ENCODE data around the gene SFT2D1.

Gene SFT2D1

DNA sequence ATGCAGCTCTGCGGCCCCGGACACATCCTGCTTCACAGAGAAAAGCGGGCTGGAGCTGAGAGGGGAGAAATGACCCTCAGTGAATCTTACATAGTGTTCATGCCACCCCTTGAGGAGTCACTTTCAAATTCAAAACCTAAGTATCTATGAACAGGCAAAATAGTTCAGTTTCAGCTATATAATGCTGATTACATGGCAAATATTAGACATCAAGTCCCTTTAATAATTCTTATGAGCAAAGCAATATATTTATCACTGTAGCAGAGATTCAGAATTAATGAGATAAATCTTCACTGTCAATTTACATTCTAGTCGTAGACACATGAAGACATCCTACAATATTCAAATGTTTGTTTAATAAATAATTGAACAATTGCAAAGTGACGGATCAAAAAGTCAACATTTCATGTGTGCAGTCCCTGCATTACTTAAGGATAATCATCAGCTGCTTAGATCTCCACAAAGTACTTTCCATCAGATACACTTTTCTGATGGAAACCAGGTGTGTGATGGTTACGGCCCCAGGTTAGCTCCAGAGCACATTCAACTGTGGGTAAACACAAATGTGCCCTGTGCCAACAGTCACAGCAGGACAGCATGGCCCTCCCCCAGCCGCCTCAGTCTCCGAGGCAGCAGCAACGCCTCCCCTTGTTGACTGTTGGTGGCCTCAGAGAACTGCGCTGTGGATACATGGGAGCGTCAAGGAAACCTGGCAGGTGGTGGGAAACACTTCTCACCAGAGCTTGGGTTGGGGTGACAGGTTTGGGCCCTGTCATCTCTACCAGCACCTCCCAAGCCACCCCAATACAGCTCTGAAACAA is 33.4 kb downstream of the SFT2D1 start:
- Histone ChIP-seq H3K27me3 (ENCODE audit: insufficient read depth, low read length, poor library complexity, severe bottlenecking) (no peaks in the 10 kb centered on the region), H3K36me3 (ENCODE audit: insufficient read depth, low read length) (no peaks in the 10 kb centered on the region), H3K4me1 (ENCODE audit: insufficient read depth, low read length, poor library complexity, severe bottlenecking) (no peaks in the 10 kb centered on the region), H3K4me2 (ENCODE audit: low read depth, low read length, poor library complexity, severe bottlenecking) (no peak overlapping the region), H3K79me2 (ENCODE audit: insufficient read depth, low read length) (no peaks in the 10 kb centered on the region), H3K9ac (ENCODE audit: low read depth, low read length, poor library complexity, severe bottlenecking) (no peak overlapping the region), H3F3A (ENCODE audit: low read depth) (no peaks in the 10 kb centered on the region), H3K9me3 (ENCODE audit: insufficient read depth, low read depth, low read length) (no peaks in the 10 kb centered on the region), H3K4me3 (ENCODE audit: low read length, poor library complexity, severe bottlenecking) (no peak overlapping the region), H2AFZ (ENCODE audit: low read length) (no peak overlapping the region), H3K9me2 (replicated peaks; ENCODE audit: low read depth, low read length) (no peaks in the 10 kb centered on the region), H4K20me1 (ENCODE audit: insufficient read depth, low read length, poor library complexity, severe bottlenecking) (no peaks in the 10 kb centered on the region)
- TF ChIP-seq, protein P1, sequence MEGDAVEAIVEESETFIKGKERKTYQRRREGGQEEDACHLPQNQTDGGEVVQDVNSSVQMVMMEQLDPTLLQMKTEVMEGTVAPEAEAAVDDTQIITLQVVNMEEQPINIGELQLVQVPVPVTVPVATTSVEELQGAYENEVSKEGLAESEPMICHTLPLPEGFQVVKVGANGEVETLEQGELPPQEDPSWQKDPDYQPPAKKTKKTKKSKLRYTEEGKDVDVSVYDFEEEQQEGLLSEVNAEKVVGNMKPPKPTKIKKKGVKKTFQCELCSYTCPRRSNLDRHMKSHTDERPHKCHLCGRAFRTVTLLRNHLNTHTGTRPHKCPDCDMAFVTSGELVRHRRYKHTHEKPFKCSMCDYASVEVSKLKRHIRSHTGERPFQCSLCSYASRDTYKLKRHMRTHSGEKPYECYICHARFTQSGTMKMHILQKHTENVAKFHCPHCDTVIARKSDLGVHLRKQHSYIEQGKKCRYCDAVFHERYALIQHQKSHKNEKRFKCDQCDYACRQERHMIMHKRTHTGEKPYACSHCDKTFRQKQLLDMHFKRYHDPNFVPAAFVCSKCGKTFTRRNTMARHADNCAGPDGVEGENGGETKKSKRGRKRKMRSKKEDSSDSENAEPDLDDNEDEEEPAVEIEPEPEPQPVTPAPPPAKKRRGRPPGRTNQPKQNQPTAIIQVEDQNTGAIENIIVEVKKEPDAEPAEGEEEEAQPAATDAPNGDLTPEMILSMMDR (conservative IDR thresholded peaks at IDR 0.05; ENCODE audit: low read length), result no peak
- no peak for TF ChIP-seq EZH2phosphoT487 (IDR thresholded peaks at IDR 0.05; ENCODE audit: borderline replicate concordance)

DNA sequence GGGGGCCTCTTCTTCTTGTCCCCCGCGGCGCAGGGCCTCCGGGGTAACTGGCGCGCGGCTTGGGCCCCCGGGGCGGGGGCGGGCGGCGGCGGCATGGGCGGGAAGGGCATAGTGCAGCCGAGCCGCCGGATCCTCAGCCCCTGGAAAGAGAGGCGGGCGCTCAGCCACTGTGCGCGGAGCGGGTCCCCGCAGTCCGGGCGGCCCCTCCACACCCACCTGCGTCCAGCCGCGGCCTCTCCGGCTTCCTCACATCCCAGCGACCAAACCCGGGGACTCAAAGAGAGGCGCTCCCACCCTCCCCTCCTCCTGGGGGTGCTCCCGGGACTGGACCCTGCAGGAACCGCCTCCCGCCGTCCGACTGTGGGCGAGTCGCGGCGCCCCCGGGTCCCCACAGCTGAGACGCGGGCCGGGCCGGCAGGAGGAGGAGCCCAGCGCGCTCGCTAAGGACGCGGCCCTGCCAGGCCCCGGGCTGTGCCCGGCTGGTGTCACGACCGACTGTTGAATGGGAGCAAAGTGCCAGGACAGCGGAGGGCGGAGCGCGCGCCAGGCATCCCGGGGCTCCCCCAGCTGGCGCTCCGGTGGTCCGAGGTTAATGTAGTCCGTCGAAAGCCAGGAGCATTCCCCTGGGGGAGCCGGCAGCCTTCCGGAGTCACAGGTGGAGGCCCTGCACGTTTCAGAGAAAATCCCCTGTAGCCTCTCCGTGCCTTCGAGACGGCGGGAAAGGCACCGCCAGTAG is 34.1 kb downstream of the SFT2D1 start, which contains the start of gene PRR18:
TSS of gene PRR18 (minus strand) at position 360 of the 736 bp plus-strand sequence. CDS start at position 110, 250 bp downstream.
- no peak within 1 kb of the TSS for H3K4me2 ChIP-seq (ENCODE audit: low read depth, low read length, poor library complexity, severe bottlenecking)
- H3K79me2 ChIP-seq (ENCODE audit: insufficient read depth, low read length), result no peaks in the 10 kb centered on the region
- no peaks in the 10 kb centered on the region for H4K20me1 ChIP-seq (ENCODE audit: insufficient read depth, low read length, poor library complexity, severe bottlenecking)
- no peak within 1 kb of the TSS for H3K4me3 ChIP-seq (ENCODE audit: low read length, poor library complexity, severe bottlenecking)
- H3K9ac ChIP-seq (ENCODE audit: low read depth, low read length, poor library complexity, severe bottlenecking), result no peak within 1 kb of the TSS
- H3K36me3 ChIP-seq (ENCODE audit: insufficient read depth, low read length), result no peaks in the 10 kb centered on the region
- H3K27me3 ChIP-seq (ENCODE audit: insufficient read depth, low read length, poor library complexity, severe bottlenecking), result no peaks in the 10 kb centered on the region
- H3K9me3 ChIP-seq (ENCODE audit: insufficient read depth, low read depth, low read length), result no peaks in the 10 kb centered on the region
- H3K4me1 ChIP-seq (ENCODE audit: insufficient read depth, low read length, poor library complexity, severe bottlenecking), result no peaks in the 10 kb centered on the region
- no peak within 1 kb of the TSS for H2AFZ ChIP-seq (ENCODE audit: low read length)
- H3K9me2 ChIP-seq (replicated peaks; ENCODE audit: low read depth, low read length), result no peaks in the 10 kb centered on the region
- H3F3A ChIP-seq (ENCODE audit: low read depth), result no peaks in the 10 kb centered on the region
- TF ChIP-seq, protein P1 (conservative IDR thresholded peaks at IDR 0.05; ENCODE audit: low read length), result no peak
- TF ChIP-seq EZH2phosphoT487 (IDR thresholded peaks at IDR 0.05; ENCODE audit: borderline replicate concordance), result no peak

DNA sequence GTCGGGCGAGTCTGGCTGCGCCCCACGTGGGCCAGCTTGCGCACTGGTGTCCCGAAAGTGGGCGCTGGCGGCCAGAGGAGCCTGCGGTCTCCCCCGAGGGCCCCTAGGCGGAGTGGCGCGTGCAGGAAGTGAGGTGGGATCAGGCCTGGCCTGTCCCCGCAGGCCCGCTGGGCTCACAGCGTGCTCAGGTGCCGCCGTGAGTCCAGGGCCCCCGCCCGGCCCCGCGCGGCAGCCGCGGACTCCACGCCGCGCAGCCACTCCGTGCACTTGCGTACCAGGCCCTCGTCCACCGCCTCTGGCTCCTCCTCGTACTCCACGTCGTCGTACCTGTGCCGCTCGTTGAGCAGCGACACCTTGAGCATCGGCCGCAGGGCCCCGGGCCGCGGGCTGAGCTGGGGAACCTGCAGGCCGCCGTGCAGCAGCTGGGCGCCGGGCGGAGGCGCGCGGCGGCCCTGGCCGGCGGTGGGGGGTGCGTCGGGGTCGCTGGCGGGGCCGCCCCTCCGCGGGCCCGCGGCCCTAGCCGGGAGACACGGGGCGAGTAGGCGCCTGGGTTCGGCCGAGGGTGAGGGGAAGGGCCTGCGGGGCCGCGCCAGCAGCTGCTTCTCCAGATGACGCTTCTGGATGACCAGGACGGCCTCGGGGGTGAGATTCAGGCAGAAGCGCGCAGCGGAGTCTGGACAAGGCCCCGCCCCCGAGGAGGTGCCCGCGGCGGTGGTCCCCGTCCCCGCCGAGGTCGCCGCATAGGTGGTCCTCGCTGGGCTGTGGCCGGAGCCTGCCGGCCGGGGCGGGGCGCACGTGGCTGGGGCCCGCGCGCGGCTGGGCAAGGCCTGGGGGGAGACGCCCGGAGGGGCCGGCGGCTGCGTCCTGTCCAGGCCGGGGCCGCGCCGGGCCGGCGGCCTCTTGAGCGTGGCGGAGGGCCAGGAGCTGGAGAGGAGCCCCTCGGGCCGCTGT is 35.0 kb downstream of the SFT2D1 start:
- Histone ChIP-seq H3K4me3 (ENCODE audit: low read length, poor library complexity, severe bottlenecking) (no peak overlapping the region), H3K27me3 (ENCODE audit: insufficient read depth, low read length, poor library complexity, severe bottlenecking) (no peaks in the 10 kb centered on the region), H3K9ac (ENCODE audit: low read depth, low read length, poor library complexity, severe bottlenecking) (no peak overlapping the region), H3K9me2 (replicated peaks; ENCODE audit: low read depth, low read length) (no peaks in the 10 kb centered on the region), H4K20me1 (ENCODE audit: insufficient read depth, low read length, poor library complexity, severe bottlenecking) (no peaks in the 10 kb centered on the region), H2AFZ (ENCODE audit: low read length) (no peak overlapping the region), H3F3A (ENCODE audit: low read depth) (no peaks in the 10 kb centered on the region), H3K4me2 (ENCODE audit: low read depth, low read length, poor library complexity, severe bottlenecking) (no peak overlapping the region), H3K36me3 (ENCODE audit: insufficient read depth, low read length) (no peaks in the 10 kb centered on the region), H3K79me2 (ENCODE audit: insufficient read depth, low read length) (no peaks in the 10 kb centered on the region), H3K9me3 (ENCODE audit: insufficient read depth, low read depth, low read length) (no peaks in the 10 kb centered on the region), H3K4me1 (ENCODE audit: insufficient read depth, low read length, poor library complexity, severe bottlenecking) (no peaks in the 10 kb centered on the region)
- TF ChIP-seq, protein P1 (conservative IDR thresholded peaks at IDR 0.05; ENCODE audit: low read length), result no peak
- TF ChIP-seq EZH2phosphoT487 (IDR thresholded peaks at IDR 0.05; ENCODE audit: borderline replicate concordance), result no peak
